GM15510 (cell line): Measurements from ENCODE around the gene WNK2.

Experiments
- POLR2A ChIP-seq: IDR thresholded peaks from 3 replicates; pipeline ENCODE4 v1.6.1; 2011; ENCODE audit warnings: borderline replicate concordance; ENCODE audit not compliant: insufficient read length; ENCODE audit errors: extremely low read depth

The WNK2 gene

GRCh38 chr9:93295456-93296076 lies 111.6 kb downstream of the WNK2 start:
- TF ChIP-seq POLR2A, result no peak

GRCh38 chr9:93296889-93297480 lies 113.0 kb downstream of the WNK2 start:
- no peak for TF ChIP-seq POLR2A

- TF ChIP-seq POLR2A, result no peak
Measured at GRCh38 chr9:93297659-93298497, 113.9 kb downstream of the WNK2 start.

GRCh38 chr9:93298498-93299417 lies 114.8 kb downstream of the WNK2 start:
- no peak for TF ChIP-seq POLR2A

GRCh38 chr9:93299418-93300174 lies 115.7 kb downstream of the WNK2 start:
- TF ChIP-seq POLR2A, result no peak

GRCh38 chr9:93300175-93300572 lies 116.2 kb downstream of the WNK2 start:
- TF ChIP-seq POLR2A, result no peak

- no peak for TF ChIP-seq POLR2A
Measured at GRCh38 chr9:93300585-93301081, 116.7 kb downstream of the WNK2 start.

GRCh38 chr9:93301291-93301811 lies 117.4 kb downstream of the WNK2 start:
- TF ChIP-seq POLR2A, result no peak

- TF ChIP-seq POLR2A, result no peak
Measured at GRCh38 chr9:93301911-93302541, 118.1 kb downstream of the WNK2 start.

GRCh38 chr9:93302586-93303257 lies 118.8 kb downstream of the WNK2 start:
- TF ChIP-seq POLR2A, result no peak

- TF ChIP-seq POLR2A, result no peak
Measured at GRCh38 chr9:93303258-93303771, 119.4 kb downstream of the WNK2 start.

- TF ChIP-seq POLR2A, result no peak
Measured at GRCh38 chr9:93303806-93304573, 120.1 kb downstream of the WNK2 start.
